Prostate gland (tissue), 2 donors: Measurements from ENCODE around the gene APOO. TPM values are rescaled to one million over a fixed set of nuclear protein-coding genes. Genes with fewer than 3 reads are reported as not detected.

ENCODE experiments used
- DNase-seq: peaks from one replicate; pipeline ENCODE4 v3.0.0-alpha.2; 2019; ENCODE audit warnings: low spot score
- H3K27ac ChIP-seq, 2 donors: fragments of 200-600 bp; sonication (generic); 2 replicates each; pipeline ENCODE4 v1.5.1; 2017 to 2019
- H3K27me3 ChIP-seq: fragments of 200-600 bp; sonication (generic); replicated peaks from 2 replicates; pipeline ENCODE4 v1.5.1; 2019; ENCODE audit not compliant: insufficient read depth
- H3K36me3 ChIP-seq, 2 donors: fragments of 200-600 bp; sonication (generic); 1 replicate in 1 of 2; 2 replicates in 1 of 2; pipeline versions ENCODE4 v1.5.1 to v1.8.1; 2017 to 2019
- H3K4me1 ChIP-seq: fragments of 200-600 bp; sonication (generic); replicated peaks from 2 replicates; pipeline ENCODE4 v1.5.1; 2019
- H3K4me3 ChIP-seq, 2 donors: fragments of 200-600 bp; sonication (generic); 2 replicates each; pipeline ENCODE4 v1.5.1; 2017 to 2019
- H3K9me3 ChIP-seq: fragments of 200-600 bp; sonication (generic); 2 replicates; pipeline ENCODE4 v1.5.1; 2017
- CTCF ChIP-seq, 4 experiments: fragments of 200-600 bp in 2 of 4; fragments of 450-650 bp in 2 of 4; sonication (generic) in 2 of 4; IDR thresholded peaks; 1 replicate in 3 of 4; 2 replicates in 1 of 4; pipeline ENCODE4 v1.5.1; 2016 to 2019; ENCODE audit warnings: antibody characterized with exemption in 4 of 4, mild to moderate bottlenecking in 2 of 4, moderate library complexity in 2 of 4
- POLR2A ChIP-seq: fragments of 450-650 bp; IDR thresholded peaks from one replicate; pipeline ENCODE4 v1.6.1; 2016; ENCODE audit warnings: antibody characterized with exemption, mild to moderate bottlenecking
- POLR2AphosphoS5 ChIP-seq: sonication (generic); formaldehyde crosslinking; IDR thresholded peaks from one replicate; pipeline ENCODE4 v1.6.1; 2017; ENCODE audit warnings: antibody characterized with exemption
- WGBS: methylation state at CpG from one replicate; pipeline ENCODE4 v1.1.5; 2018; 5-methylcytosine and 5-hydroxymethylcytosine counted together
- intact Hi-C: fragments of 100-400 bp; cut with DNase I; formaldehyde crosslinking; loops from one replicate; pipeline ENCODE4 v1.14.2; 2022
- total RNA-seq, 2 donors: library from RNA; depleted of rRNA; stranded (reverse); fragments of >200 nt; gene quantifications; one replicate each; pipeline ENCODE4 v1.1.0, GENCODE V29; 2016

APOO gene
- 10 to 100 TPM; 12.3 to 17.3 TPM for total RNA-seq

- peak within 1 kb of the TSS; percentile 45 to 51 for H3K4me3 ChIP-seq
Observed at GRCh38 chrX:23907498-23908218, at the start of gene APOO, which contains the start of gene CXorf58. Gene APOO, minus strand, starts transcription at chrX:23907938. Its CDS starts 236 bp downstream, at chrX:23907702. Gene CXorf58, plus strand, starts transcription at chrX:23908006. Its CDS starts 2,297 bp downstream, at chrX:23910303.

DNA sequence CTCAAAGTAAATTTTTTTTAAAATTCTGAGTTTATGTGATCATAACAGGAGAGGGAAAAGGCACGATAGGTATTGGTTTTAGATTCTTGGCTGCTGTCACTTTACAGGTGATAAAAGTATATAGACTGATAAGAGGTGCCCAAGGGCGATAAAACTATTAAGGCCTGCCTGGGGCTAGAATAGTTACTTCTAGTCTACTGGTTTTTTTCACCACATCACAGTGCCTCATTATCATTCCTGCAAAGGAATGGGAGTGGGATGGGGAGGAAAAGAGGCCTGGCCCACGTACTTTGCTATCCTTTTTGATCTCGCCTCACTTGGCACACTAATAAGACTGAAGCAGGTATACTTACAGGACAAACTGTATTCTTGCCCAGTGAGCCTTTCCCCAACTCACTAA, 46.7 kb upstream of the APOO start:
- intact Hi-C loops = no loop called here
- DNase-seq = no peak
- no peaks in the 10 kb centered on the region for H3K27me3 ChIP-seq
- no peak overlapping the region for H3K27ac ChIP-seq
- TF ChIP-seq POLR2A = no peak
- no peak for TF ChIP-seq POLR2AphosphoS5
- no peak for TF ChIP-seq CTCF (IDR thresholded peaks at IDR 0.05)
- H3K4me1 ChIP-seq = no peaks in the 10 kb centered on the region
- H3K9me3 ChIP-seq = no peaks in the 10 kb centered on the region
- H3K36me3 ChIP-seq = no peaks in the 10 kb centered on the region
- 66% methylated on average over 4 of the region's 4 CpGs for WGBS
- H3K4me3 ChIP-seq = no peak overlapping the region

More at GRCh38 chrX:23907498-23908218, at the start of gene APOO, which contains the start of gene CXorf58:
- Histone ChIP-seq H3K27me3 (no peaks in the 10 kb centered on the region), H3K9me3 (no peaks in the 10 kb centered on the region), H3K27ac (peak within 1 kb of the TSS; percentile 82 to 87), H3K4me1 (no peaks in the 10 kb centered on the region), H3K36me3 (no peaks in the 10 kb centered on the region)
- under 1% methylated on average over 51 of the region's 81 CpGs for WGBS
- TF ChIP-seq CTCF (IDR thresholded peaks at IDR 0.05) (peak; percentile 57 to 95 (median 74)), POLR2AphosphoS5 (peak; percentile 79), POLR2A (no peak)
- peak; percentile 87 for DNase-seq
- intact Hi-C loops = loop anchor here (10.0 kb wide), 3 partner anchors 117 to 237 kb away; partner anchors contain the start of genes EIF2S3, KLHL15 and ZFX

DNA sequence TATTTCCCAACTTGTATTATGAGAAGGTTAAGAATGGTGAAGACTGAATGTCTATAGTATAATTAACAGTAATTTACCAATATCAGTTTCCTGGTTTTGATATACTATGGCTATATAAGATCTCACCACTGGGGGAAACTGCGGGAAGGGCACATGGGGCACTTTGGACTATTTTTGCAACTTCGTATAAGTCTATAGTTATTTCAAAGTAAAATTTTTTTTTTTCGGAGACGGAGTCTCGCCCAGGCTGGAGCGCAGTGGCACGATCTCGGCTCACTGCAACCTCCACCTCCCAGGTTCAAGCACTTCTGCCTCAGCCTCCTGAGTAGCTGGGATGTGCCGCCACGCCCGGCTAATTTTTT, 46.2 kb upstream of the APOO start:
- Histone ChIP-seq H3K27ac (no peak overlapping the region), H3K27me3 (no peaks in the 10 kb centered on the region), H3K36me3 (no peaks in the 10 kb centered on the region), H3K9me3 (no peaks in the 10 kb centered on the region), H3K4me1 (no peaks in the 10 kb centered on the region), H3K4me3 (no peak overlapping the region)
- TF ChIP-seq POLR2A (no peak), POLR2AphosphoS5 (no peak), CTCF (IDR thresholded peaks at IDR 0.05) (no peak)
- DNase-seq = no peak
- WGBS = 91% methylated on average over 11 of the region's 11 CpGs
- intact Hi-C loops = no loop called here

- H3K27ac ChIP-seq = no peak overlapping the region
- no peak for TF ChIP-seq POLR2AphosphoS5
- H3K9me3 ChIP-seq = no peaks in the 10 kb centered on the region
- no peaks in the 10 kb centered on the region for H3K36me3 ChIP-seq
- no peak for DNase-seq
- H3K4me1 ChIP-seq = no peaks in the 10 kb centered on the region
- no peak overlapping the region for H3K4me3 ChIP-seq
- no peaks in the 10 kb centered on the region for H3K27me3 ChIP-seq
- intact Hi-C loops = no loop called here
- 28% methylated on average over 9 of the region's 9 CpGs for WGBS
Observed at GRCh38 chrX:23952984-23953907, 45.5 kb upstream of the APOO start.

- Histone ChIP-seq H3K4me1 (no peaks in the 10 kb centered on the region), H3K4me3 (no peak overlapping the region), H3K36me3 (no peaks in the 10 kb centered on the region), H3K27ac (no peak overlapping the region), H3K9me3 (no peaks in the 10 kb centered on the region), H3K27me3 (no peaks in the 10 kb centered on the region)
- 74% methylated on average over 3 of the region's 3 CpGs for WGBS
- TF ChIP-seq CTCF (IDR thresholded peaks at IDR 0.05) (no peak), POLR2AphosphoS5 (no peak), POLR2A (no peak)
- no peak for DNase-seq
- intact Hi-C loops = no loop called here
Observed at GRCh38 chrX:23952391-23952790, 44.7 kb upstream of the APOO start.
